Measurements from ENCODE around the gene ADRB1.

GRCh38 chr10:114027041-114027394 is 16.6 kb upstream of the ADRB1 start:
- TF ChIP-seq CTCF (IDR thresholded peaks at IDR 0.05) (no peak), POLR2A (IDR thresholded peaks at IDR 0.05) (no peak)
